A549 treated with AZD9567 at 1 μM for 4 hours (cell line): ENCODE results near the gene ENTPD3. TPM values are rescaled to one million over a fixed set of nuclear protein-coding genes. Genes with fewer than 3 reads are reported as not detected.

Source experiments
- total RNA-seq: library from RNA; stranded (reverse); fragments of 200-300 nt; extraction: Qiagen RNA extraction; gene quantifications from 5 replicates; pipeline ENCODE4 v1.2.3, GENCODE V29; 2022; ENCODE audit not compliant: insufficient read depth

The ENTPD3 gene, protein sequence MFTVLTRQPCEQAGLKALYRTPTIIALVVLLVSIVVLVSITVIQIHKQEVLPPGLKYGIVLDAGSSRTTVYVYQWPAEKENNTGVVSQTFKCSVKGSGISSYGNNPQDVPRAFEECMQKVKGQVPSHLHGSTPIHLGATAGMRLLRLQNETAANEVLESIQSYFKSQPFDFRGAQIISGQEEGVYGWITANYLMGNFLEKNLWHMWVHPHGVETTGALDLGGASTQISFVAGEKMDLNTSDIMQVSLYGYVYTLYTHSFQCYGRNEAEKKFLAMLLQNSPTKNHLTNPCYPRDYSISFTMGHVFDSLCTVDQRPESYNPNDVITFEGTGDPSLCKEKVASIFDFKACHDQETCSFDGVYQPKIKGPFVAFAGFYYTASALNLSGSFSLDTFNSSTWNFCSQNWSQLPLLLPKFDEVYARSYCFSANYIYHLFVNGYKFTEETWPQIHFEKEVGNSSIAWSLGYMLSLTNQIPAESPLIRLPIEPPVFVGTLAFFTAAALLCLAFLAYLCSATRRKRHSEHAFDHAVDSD
- total RNA-seq: 0.08 TPM in 1 of 5 replicates, not detected in the others

DNA sequence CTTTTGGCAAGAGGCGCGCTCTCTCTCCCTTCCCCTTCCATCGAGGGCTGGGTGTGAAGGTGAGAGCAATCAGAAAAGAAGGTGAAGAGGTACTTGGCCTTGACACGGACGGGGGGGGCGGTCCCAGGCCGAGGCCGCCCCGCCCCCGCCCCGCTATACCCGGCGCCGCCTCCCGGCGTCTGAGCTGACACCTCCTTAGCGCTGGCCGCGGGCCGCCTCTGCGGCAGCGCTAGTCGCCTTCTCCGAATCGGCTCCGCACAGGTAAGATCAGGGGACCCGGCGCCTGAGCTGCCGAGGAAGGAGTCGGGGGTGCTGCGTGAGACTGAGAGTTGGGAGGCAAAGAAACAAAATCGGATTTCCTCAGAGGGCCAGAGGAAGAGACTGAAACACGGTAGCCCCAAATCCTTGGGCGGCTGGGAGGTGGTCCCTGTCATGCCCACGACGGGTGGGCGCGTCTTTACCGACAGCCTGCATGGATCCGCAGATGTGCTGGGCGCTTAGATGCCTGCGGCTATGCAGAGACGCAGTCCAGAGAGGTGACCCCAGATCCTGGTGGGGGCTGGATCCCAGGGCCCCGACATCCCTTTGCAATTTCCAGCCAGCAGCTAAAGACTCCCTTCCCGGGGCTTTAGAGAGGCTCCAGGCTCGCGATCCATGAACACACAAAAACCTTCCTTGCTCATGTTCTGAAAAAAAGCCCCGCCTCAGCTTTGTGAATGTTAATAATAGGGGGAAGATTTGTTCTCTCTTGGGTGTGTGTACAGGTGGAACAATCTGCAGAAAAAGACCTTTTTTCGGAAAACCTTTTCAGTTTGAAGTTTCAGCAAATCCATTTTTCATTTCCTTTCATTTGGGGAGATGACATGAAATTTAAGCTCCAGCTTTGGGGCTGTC, at the start of gene ENTPD3:
ENTPD3 (plus strand) TSS at position 184 of the 894 bp plus-strand sequence. CDS start 874 bp downstream, outside the sequence.

DNA sequence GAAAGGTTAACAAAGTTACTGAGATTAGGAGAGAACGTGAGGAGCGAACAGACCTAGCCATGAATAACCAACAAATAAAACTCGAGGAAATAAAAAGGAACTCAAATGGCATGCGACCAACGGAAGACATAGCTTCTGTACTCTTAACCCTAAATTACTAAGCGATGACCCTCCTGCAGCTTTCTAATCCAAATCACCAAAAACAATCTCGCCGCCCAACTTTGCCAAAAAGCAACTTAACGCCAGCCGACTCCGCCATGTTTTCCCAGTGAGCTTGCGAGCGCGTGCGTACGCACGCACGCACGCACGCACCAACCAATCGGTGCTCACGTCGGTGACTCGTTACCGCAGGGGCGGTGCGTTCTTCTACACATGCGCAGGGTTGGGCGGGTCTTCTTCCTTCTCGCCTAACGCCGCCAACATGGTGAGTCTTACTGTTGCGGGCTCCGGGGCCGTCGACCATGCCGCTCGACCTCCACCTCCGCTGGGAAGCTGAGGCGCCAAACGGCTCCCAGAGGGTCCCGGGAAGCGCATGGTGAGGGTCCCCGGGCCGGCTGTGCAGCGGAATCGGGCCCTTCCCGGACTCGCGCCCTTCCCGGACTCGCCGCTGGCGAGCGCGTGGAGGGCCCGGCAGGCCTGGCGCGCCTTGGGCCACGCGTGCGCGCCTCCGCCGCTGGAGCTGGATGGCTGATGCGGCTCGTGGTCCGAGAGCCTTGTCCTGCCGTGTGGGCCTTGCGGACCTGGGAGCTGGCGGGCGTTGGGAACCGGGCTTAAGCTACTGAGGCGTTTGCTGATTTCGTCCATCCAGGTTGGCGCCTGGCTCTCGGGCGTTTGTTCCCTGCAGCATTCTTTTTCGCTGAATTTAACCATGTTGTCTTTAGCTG, 70.2 kb downstream of the ENTPD3 start, which contains the start of gene RPL14:
RPL14 (plus strand) TSS at position 400 of the 884 bp plus-strand sequence; CDS start at position 533, 133 bp downstream.

DNA sequence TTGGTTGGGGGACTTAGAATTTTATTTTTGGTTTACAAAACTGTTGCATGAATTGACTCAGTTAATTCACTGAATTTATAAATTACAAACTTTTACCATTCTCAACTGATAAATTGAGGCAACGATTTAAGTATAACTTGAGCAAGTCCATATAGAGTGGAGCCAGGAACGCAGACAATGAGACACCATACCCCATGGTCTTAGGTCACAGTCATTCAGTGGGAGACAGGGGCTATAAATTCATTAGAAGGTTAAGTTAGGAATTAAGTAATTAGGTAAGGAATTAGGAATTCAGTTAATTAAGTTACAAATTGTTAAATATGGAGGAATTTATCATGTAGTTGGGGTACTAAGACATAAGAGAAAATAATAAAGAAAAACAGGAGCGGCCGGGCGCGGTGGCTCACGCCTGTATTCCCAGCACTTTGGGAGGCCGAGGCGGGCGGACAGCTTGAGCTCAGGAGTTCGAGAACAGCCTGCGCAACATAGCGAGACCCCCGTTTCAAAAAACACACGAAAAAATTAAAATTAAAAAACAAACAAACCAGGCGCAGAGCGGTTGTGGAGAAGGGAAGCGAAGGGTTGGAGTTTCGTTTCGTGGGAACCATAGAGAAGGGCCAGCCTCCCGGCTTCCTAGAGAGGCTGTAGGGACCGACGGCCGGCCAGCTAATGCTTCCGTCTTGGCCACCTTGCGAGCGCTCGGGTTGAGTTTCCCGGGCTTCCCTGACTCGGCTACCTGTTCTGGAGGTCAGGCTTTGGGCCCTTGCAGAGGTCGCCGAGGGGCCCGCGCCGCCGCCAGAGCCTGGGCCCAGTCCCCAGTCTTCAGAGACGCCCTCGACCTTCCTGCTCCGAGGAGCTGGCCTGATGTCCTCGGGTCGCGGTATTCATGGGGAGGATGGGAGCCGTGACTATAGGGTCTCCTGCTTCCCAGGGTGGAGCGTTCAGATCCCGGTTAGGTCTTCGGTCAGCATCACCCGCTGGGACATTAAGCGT, 89.8 kb downstream of the ENTPD3 start, which contains the start of gene ZNF619:
ZNF619 (plus strand) TSS at position 645 of the 993 bp plus-strand sequence. CDS start 858 bp downstream, outside the sequence.

Other genes with a start within 250 kb of the ENTPD3 start
- gene EIF1B, start 77.5 kb upstream of the ENTPD3 start, total RNA-seq: 39.4 to 62.3 TPM (median 60.3 TPM) in 5 replicates
- gene RPL14, start 70.2 kb downstream of the ENTPD3 start, total RNA-seq: 725 to 793 TPM (median 762 TPM) in 5 replicates
- 1.7 to 2.1 TPM (median 1.8 TPM) in 5 replicates for gene ZNF619, start 89.9 kb downstream of the ENTPD3 start, total RNA-seq
- 1.6 to 3.6 TPM (median 1.8 TPM) in 5 replicates for gene ZNF620, start 118.9 kb downstream of the ENTPD3 start, total RNA-seq
- 5.2 to 7.0 TPM (median 6.3 TPM) in 5 replicates for gene ZNF621, start 137.8 kb downstream of the ENTPD3 start, total RNA-seq